ENCODE results near the gene PCDHB8. TPM values are rescaled to one million over a fixed set of nuclear protein-coding genes. Genes with fewer than 3 reads are reported as not detected.
"Not testable (repeated sequence)": the region's sequence is repeated elsewhere in the genome, so short reads cannot be mapped to it uniquely, and the experiment has no call there.

PCDHB8 gene
- total and polyA plus RNA-seq, 8 donors: 0.43 to 2.9 (median 2.2) TPM

GRCh38 chr5:141150224-141150992 is 27.2 kb upstream of the PCDHB8 start:
- Histone ChIP-seq H3K27me3 (no peaks in the 10 kb centered on the region), H3K36me3 (no peaks in the 10 kb centered on the region), H3K4me1 (no peaks in the 10 kb centered on the region), H3K4me3 (peak overlapping the region in 1 of 4 donors; percentile 11), H3K27ac (no peak overlapping the region), H3K9me3 (peaks cover 0 to 4% (median 0%) of the 10 kb centered on the region in 4 donors)
- DNase-seq (no peak), FAIRE-seq (no peak), ATAC-seq (no peak)
- TF ChIP-seq, protein P1, sequence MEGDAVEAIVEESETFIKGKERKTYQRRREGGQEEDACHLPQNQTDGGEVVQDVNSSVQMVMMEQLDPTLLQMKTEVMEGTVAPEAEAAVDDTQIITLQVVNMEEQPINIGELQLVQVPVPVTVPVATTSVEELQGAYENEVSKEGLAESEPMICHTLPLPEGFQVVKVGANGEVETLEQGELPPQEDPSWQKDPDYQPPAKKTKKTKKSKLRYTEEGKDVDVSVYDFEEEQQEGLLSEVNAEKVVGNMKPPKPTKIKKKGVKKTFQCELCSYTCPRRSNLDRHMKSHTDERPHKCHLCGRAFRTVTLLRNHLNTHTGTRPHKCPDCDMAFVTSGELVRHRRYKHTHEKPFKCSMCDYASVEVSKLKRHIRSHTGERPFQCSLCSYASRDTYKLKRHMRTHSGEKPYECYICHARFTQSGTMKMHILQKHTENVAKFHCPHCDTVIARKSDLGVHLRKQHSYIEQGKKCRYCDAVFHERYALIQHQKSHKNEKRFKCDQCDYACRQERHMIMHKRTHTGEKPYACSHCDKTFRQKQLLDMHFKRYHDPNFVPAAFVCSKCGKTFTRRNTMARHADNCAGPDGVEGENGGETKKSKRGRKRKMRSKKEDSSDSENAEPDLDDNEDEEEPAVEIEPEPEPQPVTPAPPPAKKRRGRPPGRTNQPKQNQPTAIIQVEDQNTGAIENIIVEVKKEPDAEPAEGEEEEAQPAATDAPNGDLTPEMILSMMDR (IDR thresholded peaks at IDR 0.05): no peak
- WGBS, 2 donors: 29 to 48% methylated on average over 33 of the region's 33 CpGs
- intact Hi-C loops (cut with DNase I): loop anchor here in 1 of 3 donors (10.0 kb wide), 1 partner anchor 234 kb away; the partner anchor contains the start of genes PCDHGA7 and PCDHGB4

DNA sequence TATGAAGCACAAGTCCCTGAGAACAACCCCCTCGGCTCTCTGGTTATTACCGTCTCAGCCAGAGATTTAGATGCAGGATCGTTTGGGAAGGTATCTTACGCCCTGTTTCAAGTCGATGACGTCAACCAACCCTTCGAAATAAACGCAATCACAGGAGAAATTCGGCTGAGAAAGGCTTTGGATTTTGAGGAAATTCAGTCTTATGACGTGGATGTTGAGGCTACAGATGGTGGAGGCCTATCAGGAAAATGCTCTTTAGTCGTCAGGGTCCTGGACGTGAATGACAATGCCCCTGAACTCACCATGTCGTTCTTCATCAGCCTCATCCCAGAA is 26.6 kb upstream of the PCDHB8 start:
- TF ChIP-seq, protein P1 (IDR thresholded peaks at IDR 0.05): no peak
- intact Hi-C loops (cut with DNase I): loop anchor here in 1 of 3 donors (10.0 kb wide), 1 partner anchor 234 kb away; the partner anchor contains the start of genes PCDHGA7 and PCDHGB4
- Histone ChIP-seq H3K27ac (no peak overlapping the region), H3K4me1 (no peaks in the 10 kb centered on the region), H3K27me3 (no peaks in the 10 kb centered on the region), H3K9me3 (peaks cover 0 to 4% (median 0%) of the 10 kb centered on the region in 4 donors), H3K36me3 (no peaks in the 10 kb centered on the region), H3K4me3 (no peak overlapping the region)
- DNase-seq (no peak), ATAC-seq (no peak), FAIRE-seq (no peak)
- 22 to 48% methylated on average over 13 of the region's 13 CpGs for WGBS, 2 donors

DNA sequence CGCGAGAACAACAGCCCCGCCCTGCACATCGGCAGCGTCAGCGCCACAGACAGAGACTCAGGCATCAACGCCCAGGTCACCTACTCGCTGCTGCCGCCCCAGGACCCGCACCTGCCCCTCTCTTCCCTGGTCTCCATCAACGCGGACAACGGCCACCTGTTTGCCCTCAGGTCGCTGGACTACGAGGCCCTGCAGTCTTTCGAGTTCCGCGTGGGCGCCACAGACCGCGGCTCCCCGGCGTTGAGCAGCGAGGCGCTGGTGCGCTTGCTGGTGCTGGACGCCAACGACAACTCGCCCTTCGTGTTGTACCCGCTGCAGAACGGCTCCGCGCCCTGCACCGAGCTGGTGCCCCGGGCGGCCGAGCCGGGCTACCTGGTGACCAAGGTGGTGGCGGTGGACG is 26.0 kb upstream of the PCDHB8 start:
- H3K9me3 ChIP-seq, H3K4me3 ChIP-seq, H3K4me1 ChIP-seq, H3K27me3 ChIP-seq, ATAC-seq, DNase-seq, FAIRE-seq, H3K27ac ChIP-seq, H3K36me3 ChIP-seq: not testable (repeated sequence)
- 23 to 40% methylated on average over 32 to 41 of the region's 41 CpGs for WGBS, 2 donors
- intact Hi-C loops (cut with DNase I): loop anchor here in 1 of 3 donors (10.0 kb wide), 1 partner anchor 233 kb away; the partner anchor contains the start of genes PCDHGA7 and PCDHGB4

GRCh38 chr5:141152096-141152495 is 25.5 kb upstream of the PCDHB8 start:
- H3K27me3 ChIP-seq, H3K36me3 ChIP-seq, H3K27ac ChIP-seq, ATAC-seq, H3K4me1 ChIP-seq, H3K4me3 ChIP-seq, H3K9me3 ChIP-seq, FAIRE-seq, DNase-seq: not testable (repeated sequence)
- intact Hi-C loops (cut with DNase I): loop anchor here in 1 of 3 donors (10.0 kb wide), 1 partner anchor 233 kb away; the partner anchor contains the start of genes PCDHGA7 and PCDHGB4
- WGBS, 2 donors: 27 to 29% methylated on average over 14 to 36 of the region's 36 CpGs

DNA sequence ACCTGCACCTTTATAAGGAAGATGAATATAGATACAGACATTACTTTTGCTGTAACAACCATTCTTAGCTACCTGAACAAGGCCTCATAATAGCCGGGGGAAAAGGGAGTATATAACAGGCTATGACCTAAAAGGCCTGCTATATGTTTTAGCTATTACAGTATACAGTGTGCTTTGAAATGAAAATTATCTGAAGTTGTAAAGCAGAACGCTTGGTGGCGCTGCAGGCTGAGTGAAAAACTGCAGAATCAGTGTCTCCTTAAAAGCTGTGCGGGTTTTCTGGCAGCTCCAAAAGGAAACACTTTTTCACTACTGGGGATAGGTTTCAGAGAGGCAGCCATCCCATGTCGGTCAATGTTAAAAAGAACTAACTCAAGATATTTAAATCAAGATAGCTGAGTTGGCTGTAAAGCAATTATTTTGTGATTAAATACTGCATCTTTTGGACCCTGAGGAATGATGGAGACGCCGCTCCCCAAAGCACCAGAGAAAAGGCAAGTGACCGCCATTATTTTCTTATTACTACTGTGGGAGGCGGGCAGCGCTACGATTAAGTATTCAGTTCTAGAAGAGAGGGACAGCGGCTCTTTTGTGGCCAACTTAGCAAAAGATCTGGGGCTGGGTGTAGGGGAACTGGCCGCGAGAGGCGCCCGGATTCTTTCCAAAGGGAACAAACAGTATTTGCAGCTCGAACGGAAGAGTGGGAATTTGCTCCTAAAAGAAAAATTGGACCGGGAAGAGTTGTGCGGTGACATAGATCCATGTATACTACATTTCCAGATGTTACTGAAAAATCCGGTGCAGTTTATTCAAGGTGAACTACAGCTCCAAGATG is 21.8 kb upstream of the PCDHB8 start:
- Histone ChIP-seq H3K4me1 (no peaks in the 10 kb centered on the region), H3K27ac (no peak overlapping the region), H3K36me3 (no peaks in the 10 kb centered on the region), H3K4me3 (no peak overlapping the region), H3K9me3 (peaks cover 0 to 4% (median 0%) of the 10 kb centered on the region in 4 donors), H3K27me3 (peaks cover 0 to 3% (median 0%) of the 10 kb centered on the region in 4 donors)
- TF ChIP-seq, protein P1 (IDR thresholded peaks at IDR 0.05): no peak
- 21 to 35% methylated on average over 21 of the region's 21 CpGs for WGBS, 2 donors
- no peak for ATAC-seq
- FAIRE-seq: no peak
- DNase-seq: no peak
- intact Hi-C loops (cut with DNase I): loop anchor here in 1 of 3 donors (10.0 kb wide), 1 partner anchor 229 kb away; the partner anchor contains the start of genes PCDHGA7 and PCDHGB4

- not testable (repeated sequence) for ATAC-seq
- 19 to 32% methylated on average over 29 to 38 of the region's 38 CpGs for WGBS, 2 donors
These were observed 20.2 kb upstream of the PCDHB8 start for GRCh38 chr5:141157356-141157755.

DNA sequence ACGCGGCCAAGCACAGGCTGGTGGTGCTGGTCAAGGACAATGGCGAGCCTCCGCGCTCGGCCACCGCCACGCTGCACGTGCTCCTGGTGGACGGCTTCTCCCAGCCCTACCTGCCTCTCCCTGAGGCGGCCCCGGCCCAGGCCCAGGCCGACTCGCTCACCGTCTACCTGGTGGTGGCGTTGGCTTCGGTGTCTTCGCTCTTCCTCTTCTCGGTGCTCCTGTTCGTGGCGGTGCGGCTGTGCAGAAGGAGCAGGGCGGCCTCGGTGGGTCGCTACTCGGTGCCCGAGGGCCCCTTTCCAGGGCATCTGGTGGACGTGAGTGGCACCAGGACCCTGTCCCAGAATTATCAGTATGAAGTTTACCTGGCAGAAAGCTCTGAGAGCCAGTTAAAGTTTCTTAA is 19.7 kb upstream of the PCDHB8 start:
- DNase-seq, H3K4me3 ChIP-seq, H3K27me3 ChIP-seq, ATAC-seq, H3K36me3 ChIP-seq, FAIRE-seq, H3K27ac ChIP-seq, H3K4me1 ChIP-seq, H3K9me3 ChIP-seq: not testable (repeated sequence)
- intact Hi-C loops (cut with DNase I): loop anchor here in 1 of 3 donors (10.0 kb wide), 1 partner anchor 227 kb away; the partner anchor contains the start of genes PCDHGA7 and PCDHGB4
- WGBS, 2 donors: 30 to 39% methylated on average over 17 to 21 of the region's 28 CpGs

More at GRCh38 chr5:141157356-141157755, 20.2 kb upstream of the PCDHB8 start:
- H3K4me1 ChIP-seq, H3K27ac ChIP-seq, H3K36me3 ChIP-seq, H3K4me3 ChIP-seq, FAIRE-seq, H3K9me3 ChIP-seq, DNase-seq, H3K27me3 ChIP-seq: not testable (repeated sequence)
- intact Hi-C loops (cut with DNase I): loop anchor here in 1 of 3 donors (10.0 kb wide), 1 partner anchor 227 kb away; the partner anchor contains the start of genes PCDHGA7 and PCDHGB4
